Left lung (tissue), 10 donors: Measurements from ENCODE around the gene GPNMB. TPM values are rescaled to one million over a fixed set of nuclear protein-coding genes. Genes with fewer than 3 reads are reported as not detected.

Source experiments
- ATAC-seq: fragments of 200-7000 bp; cut with Tn5 transposase; one replicate; pipeline ENCODE4 v1.9.1; 2020; ENCODE audit warnings: moderate library complexity
- DNase-seq, 4 donors: peaks; one replicate each; pipeline ENCODE4 v3.0.0-alpha.2; 2013 to 2020
- H3K27ac ChIP-seq, 2 donors: fragments of 200-600 bp; sonication (generic) in 1 of 2; one replicate each; pipeline versions ENCODE4 v1.5.0 to v1.8.0; 2020 to 2021
- H3K27me3 ChIP-seq, 2 donors: fragments of 200-600 bp; sonication (generic) in 1 of 2; one replicate each; pipeline versions ENCODE4 v1.5.0 to v1.8.0; 2020 to 2021
- H3K36me3 ChIP-seq, 2 donors: fragments of 200-600 bp; sonication (generic) in 1 of 2; one replicate each; pipeline versions ENCODE4 v1.5.0 to v1.8.0; 2020 to 2021
- H3K4me1 ChIP-seq, 2 donors: fragments of 200-600 bp; one replicate each; pipeline ENCODE4 v1.8.0; 2021
- H3K4me3 ChIP-seq, 2 donors: fragments of 200-600 bp; sonication (generic) in 1 of 2; one replicate each; pipeline versions ENCODE4 v1.5.0 to v1.8.0; 2020 to 2021; ENCODE audit warnings: mild to moderate bottlenecking in 1 of 2
- H3K9me3 ChIP-seq, 2 donors: fragments of 200-600 bp; sonication (generic) in 1 of 2; one replicate each; pipeline versions ENCODE4 v1.5.0 to v1.8.0; 2020 to 2021
- intact Hi-C, 2 donors: fragments of 100-400 bp; cut with DNase I; formaldehyde crosslinking; loops; one replicate each; pipeline versions ENCODE4 v1.11.2 to v1.14.2; 2022
- polyA plus RNA-seq, 6 donors: library from polyadenylated mRNA; unstranded; fragments of 120-200 nt; gene quantifications; one replicate each; pipeline ENCODE4 v1.2.1, GENCODE V29; 2013; ENCODE audit not compliant: insufficient read length in 6 of 6
- total RNA-seq, 2 donors: library from RNA; stranded (reverse); fragmentation: NEBNext Ultra II Directional; extraction: Animal tissue kit (Norgen Biotek cat#: 25700); gene quantifications; one replicate each; pipeline ENCODE4 v1.2.1, GENCODE V29; 2021
- TF ChIP-seq, protein P1 (sequence below), 2 donors: fragments of 200-600 bp; sonication (generic) in 1 of 2; IDR thresholded peaks; one replicate each; pipeline versions ENCODE4 v1.5.0 to v1.8.0; 2021; ENCODE audit warnings: antibody characterized with exemption in 2 of 2
- donor health status: DM: no; HTN: yes; CAD: no.
- donor health status: DM: no; HTN: no; CAD: no.

GPNMB gene
- total and polyA plus RNA-seq, 8 donors: 2.0 to 290 (median 3.8) TPM

DNA sequence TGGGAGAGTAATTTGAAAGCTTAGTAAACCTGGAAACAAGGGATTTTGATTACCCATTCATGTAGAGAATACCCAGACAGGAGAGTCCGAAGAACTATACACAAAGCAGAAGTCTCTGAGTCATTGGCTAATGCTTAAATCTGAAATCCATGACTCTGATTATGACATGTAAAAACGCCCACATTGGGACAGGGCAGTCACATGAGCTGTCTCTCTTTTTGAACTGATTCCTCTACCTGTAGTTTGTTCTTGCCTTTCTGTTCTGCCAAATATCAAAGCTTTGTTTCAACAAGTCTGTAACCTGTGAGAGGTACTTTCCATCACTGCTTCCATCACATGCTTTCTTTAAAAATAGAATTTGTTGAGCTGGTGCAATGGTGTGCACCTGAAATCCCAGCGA is 4.3 kb upstream of the GPNMB start:
- Histone ChIP-seq H3K4me1 (peaks cover 0 to 5% of the 10 kb centered on the region in 2 donors), H3K4me3 (no peak overlapping the region), H3K27ac (no peak overlapping the region), H3K27me3 (peaks cover 0 to 33% of the 10 kb centered on the region in 2 donors), H3K9me3 (no peaks in the 10 kb centered on the region), H3K36me3 (no peaks in the 10 kb centered on the region)
- intact Hi-C loops: no loop called here
- DNase-seq: no peak
- ATAC-seq: peak; percentile 31
- TF ChIP-seq, protein P1, sequence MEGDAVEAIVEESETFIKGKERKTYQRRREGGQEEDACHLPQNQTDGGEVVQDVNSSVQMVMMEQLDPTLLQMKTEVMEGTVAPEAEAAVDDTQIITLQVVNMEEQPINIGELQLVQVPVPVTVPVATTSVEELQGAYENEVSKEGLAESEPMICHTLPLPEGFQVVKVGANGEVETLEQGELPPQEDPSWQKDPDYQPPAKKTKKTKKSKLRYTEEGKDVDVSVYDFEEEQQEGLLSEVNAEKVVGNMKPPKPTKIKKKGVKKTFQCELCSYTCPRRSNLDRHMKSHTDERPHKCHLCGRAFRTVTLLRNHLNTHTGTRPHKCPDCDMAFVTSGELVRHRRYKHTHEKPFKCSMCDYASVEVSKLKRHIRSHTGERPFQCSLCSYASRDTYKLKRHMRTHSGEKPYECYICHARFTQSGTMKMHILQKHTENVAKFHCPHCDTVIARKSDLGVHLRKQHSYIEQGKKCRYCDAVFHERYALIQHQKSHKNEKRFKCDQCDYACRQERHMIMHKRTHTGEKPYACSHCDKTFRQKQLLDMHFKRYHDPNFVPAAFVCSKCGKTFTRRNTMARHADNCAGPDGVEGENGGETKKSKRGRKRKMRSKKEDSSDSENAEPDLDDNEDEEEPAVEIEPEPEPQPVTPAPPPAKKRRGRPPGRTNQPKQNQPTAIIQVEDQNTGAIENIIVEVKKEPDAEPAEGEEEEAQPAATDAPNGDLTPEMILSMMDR (IDR thresholded peaks at IDR 0.05): no peak

DNA sequence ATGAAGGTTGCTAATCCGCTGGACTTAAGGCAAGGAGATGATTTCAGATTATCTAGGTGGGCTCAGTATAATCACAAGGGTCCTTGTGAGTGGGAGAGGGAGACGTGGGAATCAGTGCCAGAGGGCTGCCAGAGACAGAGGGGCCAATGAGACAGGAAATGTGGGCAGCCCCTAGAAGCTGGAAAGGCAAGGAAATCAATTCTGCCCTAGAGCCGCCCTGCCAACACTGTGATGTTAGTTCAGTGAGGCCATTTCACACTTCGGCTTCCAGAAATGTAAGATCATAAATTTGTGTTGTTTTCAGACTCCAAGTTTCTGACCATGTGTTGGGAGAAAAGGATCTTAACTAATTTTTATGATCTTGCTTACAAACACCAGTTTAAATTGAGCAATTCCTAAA is 3.6 kb upstream of the GPNMB start:
- Histone ChIP-seq H3K4me3 (no peak overlapping the region), H3K9me3 (no peaks in the 10 kb centered on the region), H3K4me1 (peaks cover 0 to 6% of the 10 kb centered on the region in 2 donors), H3K27me3 (peaks cover 0 to 39% of the 10 kb centered on the region in 2 donors), H3K36me3 (no peaks in the 10 kb centered on the region), H3K27ac (no peak overlapping the region)
- DNase-seq (no peak), ATAC-seq (no peak)
- intact Hi-C loops: no loop called here
- TF ChIP-seq, protein P1 (IDR thresholded peaks at IDR 0.05): no peak

DNA sequence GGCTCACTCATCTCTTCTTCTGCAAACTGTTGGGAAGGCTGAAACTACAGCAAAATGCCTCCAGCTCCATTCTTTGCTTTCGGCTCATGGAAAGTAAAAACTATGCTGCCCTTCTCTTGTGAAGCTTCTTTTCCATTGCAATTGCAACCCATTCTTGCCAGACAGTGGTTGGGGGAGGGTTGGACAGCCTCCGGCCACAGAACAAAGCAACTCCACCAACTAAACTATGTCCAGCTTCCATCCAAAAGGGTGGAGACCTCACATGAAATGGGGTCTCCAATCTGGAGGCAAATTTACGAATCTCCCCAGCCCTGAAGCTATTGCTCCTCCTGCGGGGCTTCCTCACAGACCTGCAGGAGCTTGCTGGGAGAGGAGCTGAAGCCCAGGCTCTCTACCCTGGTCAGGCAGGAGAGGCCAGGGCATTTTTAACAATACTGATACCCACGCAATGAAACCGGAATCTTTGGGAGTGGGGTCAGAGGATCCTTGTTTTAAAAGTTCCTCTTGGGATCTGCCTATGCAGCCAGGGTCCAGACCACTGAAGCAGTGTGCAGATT is 549 bp downstream of the GPNMB start:
- H3K27me3 ChIP-seq: peaks cover 0 to 67% of the 10 kb centered on the region in 2 donors
- DNase-seq: no peak
- no peaks in the 10 kb centered on the region for H3K9me3 ChIP-seq
- TF ChIP-seq, protein P1 (IDR thresholded peaks at IDR 0.05): no peak
- H3K4me1 ChIP-seq: peaks cover 0 to 11% of the 10 kb centered on the region in 2 donors
- ATAC-seq: peak; percentile 27
- no peaks in the 10 kb centered on the region for H3K36me3 ChIP-seq
- peak overlapping the region; percentile 55 to 71 for H3K27ac ChIP-seq
- intact Hi-C loops: no loop called here
- H3K4me3 ChIP-seq: peak overlapping the region; percentile 35 to 41

DNA sequence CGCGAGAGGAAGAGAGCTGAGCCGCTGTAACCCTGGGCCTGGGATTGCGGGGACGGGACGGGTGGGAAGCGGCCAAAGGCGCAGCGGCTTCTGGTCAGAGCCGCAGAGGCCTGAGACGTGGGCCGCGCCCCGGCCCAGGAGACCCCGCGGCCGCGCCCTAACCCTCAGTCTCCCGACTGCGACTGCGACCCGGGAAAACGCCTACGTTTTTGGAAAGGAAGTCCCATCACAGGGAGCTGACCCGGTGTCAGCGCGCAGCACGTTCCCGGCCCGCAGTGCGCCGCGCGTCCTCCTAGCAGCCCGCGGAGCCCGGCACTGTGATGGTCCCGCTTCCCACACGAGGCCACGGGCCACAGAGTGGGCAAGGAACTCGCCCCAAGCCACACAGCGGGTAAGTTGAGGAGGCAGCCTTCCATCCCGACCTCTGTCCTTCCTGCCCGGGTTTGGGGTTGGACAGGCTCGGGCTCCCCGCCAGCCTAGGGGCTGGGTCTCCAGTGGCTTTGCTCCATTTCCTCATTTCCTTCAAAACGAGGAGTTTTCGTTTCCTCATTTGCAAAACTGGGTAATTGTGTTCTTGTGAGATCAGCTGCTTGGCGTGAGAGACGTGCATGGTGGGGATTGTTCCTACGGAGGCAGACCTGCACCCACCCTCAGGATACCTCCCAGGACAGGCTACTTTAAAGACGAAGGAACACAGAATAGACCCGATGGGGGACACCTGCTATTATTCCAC is 1.2 kb downstream of the GPNMB start:
- peak; percentile 67 for ATAC-seq
- peak overlapping the region; percentile 35 to 41 for H3K4me3 ChIP-seq
- peak in 3 of 4 donors; percentile 21 to 90 (median 68) for DNase-seq
- TF ChIP-seq, protein P1 (IDR thresholded peaks at IDR 0.05): no peak
- H3K36me3 ChIP-seq: no peaks in the 10 kb centered on the region
- H3K4me1 ChIP-seq: peaks cover 0 to 9% of the 10 kb centered on the region in 2 donors
- intact Hi-C loops: no loop called here
- H3K9me3 ChIP-seq: no peaks in the 10 kb centered on the region
- peaks cover 0 to 63% of the 10 kb centered on the region in 2 donors for H3K27me3 ChIP-seq
- H3K27ac ChIP-seq: peak overlapping the region; percentile 55 to 71

DNA sequence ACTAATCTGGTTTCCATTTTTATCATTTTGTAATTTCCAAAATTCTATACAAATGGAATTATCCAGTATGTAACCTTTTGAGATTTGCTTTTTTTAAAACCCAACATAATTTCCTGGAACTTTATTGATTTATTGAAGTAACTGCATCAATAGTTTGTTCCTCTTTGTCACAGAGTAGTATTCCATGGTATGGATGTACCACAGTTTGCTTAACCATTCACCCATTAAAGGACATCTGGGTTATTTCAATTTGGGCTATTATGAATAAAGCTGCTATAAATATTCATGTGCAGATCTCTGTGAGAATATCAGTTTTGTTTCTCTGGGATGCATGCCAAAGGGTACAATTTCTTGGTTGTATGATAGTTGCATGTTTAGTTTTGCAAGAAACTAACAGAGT is 2.9 kb downstream of the GPNMB start:
- TF ChIP-seq, protein P1 (IDR thresholded peaks at IDR 0.05): no peak
- intact Hi-C loops: no loop called here
- Histone ChIP-seq H3K4me1 (peaks cover 0 to 7% of the 10 kb centered on the region in 2 donors), H3K27me3 (peaks cover 0 to 63% of the 10 kb centered on the region in 2 donors), H3K4me3 (peak overlapping the region in 1 of 2 donors; percentile 41), H3K36me3 (peaks cover 0 to 2% of the 10 kb centered on the region in 2 donors), H3K9me3 (no peaks in the 10 kb centered on the region), H3K27ac (no peak overlapping the region)
- DNase-seq (no peak), ATAC-seq (no peak)
